Astrocyte of the cerebellum (primary cell): Measurements from ENCODE around the gene PLA2G7.

Experiments
- DNase-seq: peaks from one replicate; pipeline ENCODE4 v3.0.0-alpha.2; 2011; ENCODE audit warnings: low read depth
- H3K4me3 ChIP-seq: 2 replicates; pipeline ENCODE4 v1.5.1; 2011; ENCODE audit warnings: mild to moderate bottlenecking, low read depth, low read length, moderate library complexity
- in situ Hi-C: cut with HindIII; loops from 2 replicates; pipeline ENCODE4 v1.10.0; 2017; ENCODE audit warnings: low sequenced_read_pairs
- TF ChIP-seq, protein P1 (sequence below): IDR thresholded peaks from 2 replicates; pipeline ENCODE4 v1.5.1; 2012; ENCODE audit warnings: low read length, low read depth, moderate library complexity, mild to moderate bottlenecking; ENCODE audit errors: missing control alignments

PLA2G7 gene

DNA sequence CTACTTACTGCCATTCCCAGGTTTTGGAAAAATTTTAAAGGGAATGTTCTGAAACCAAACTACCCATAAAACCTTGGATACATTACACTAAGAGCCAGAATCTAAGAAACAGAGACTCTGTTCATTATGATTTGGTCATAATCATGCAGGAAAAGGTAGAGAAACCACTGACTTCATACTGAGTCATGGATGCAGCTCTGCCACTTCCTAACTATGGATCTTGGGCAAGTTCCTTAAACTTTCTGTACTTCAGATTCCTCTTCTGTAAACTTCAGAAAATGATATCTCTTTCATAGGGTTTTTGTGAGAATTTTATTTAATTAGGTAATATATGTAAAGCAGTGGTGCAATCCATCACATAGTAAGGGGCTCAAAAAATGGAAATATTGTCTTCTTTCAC lies 20.0 kb downstream of the PLA2G7 start:
- in situ Hi-C loops: no loop called here
- no peak overlapping the region for H3K4me3 ChIP-seq
- no peak for DNase-seq
- TF ChIP-seq, protein P1, sequence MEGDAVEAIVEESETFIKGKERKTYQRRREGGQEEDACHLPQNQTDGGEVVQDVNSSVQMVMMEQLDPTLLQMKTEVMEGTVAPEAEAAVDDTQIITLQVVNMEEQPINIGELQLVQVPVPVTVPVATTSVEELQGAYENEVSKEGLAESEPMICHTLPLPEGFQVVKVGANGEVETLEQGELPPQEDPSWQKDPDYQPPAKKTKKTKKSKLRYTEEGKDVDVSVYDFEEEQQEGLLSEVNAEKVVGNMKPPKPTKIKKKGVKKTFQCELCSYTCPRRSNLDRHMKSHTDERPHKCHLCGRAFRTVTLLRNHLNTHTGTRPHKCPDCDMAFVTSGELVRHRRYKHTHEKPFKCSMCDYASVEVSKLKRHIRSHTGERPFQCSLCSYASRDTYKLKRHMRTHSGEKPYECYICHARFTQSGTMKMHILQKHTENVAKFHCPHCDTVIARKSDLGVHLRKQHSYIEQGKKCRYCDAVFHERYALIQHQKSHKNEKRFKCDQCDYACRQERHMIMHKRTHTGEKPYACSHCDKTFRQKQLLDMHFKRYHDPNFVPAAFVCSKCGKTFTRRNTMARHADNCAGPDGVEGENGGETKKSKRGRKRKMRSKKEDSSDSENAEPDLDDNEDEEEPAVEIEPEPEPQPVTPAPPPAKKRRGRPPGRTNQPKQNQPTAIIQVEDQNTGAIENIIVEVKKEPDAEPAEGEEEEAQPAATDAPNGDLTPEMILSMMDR: no peak

- in situ Hi-C loops: no loop called here
- H3K4me3 ChIP-seq: no peak overlapping the region
- TF ChIP-seq, protein P1: no peak
- no peak for DNase-seq
These were observed 23.7 kb downstream of the PLA2G7 start for GRCh38 chr6:46711491-46711890.

DNA sequence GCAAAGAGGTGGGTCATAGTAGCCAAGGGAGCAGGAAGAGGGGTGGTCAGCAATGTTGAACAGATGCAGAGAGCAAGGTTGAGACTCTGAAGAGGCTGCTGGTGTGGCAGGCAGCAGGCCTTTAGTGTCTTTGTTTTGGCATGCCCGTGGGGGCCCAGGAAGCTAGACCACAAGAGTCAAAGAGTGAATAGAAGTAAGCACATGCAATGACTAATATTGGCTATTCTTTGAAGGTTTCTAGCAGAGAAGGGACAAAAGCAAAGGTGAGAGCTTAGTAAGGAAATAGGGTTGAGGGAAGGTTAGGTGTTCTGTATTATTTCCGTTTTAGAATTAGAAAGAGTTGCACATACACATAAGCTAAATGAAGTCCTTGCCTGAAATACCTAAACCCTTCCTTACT lies 28.7 kb downstream of the PLA2G7 start:
- no peak for DNase-seq
- in situ Hi-C loops: loop anchor here (5.0 kb wide), 1 partner anchor 34 kb away; no protein-coding TSS in a partner anchor
- TF ChIP-seq, protein P1: no peak
- H3K4me3 ChIP-seq: no peak overlapping the region

DNA sequence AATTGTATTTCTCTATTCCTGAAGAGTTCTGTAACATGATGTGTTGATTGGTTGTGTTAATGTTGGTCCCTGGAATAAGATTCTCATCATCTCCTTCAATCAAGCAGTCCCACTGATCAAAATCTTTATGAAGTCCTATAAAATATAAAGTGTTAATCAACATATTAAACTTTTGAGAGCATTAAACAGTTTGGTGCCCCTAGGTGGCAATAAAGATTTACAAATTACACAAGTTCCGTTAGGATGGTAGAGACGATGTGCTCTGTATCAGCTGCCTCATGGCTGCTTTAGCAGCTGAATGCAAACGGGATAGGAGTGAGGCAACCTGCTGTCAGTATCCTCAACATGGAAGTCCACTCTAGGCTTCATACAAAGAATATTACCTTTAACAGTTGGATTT lies 30.6 kb downstream of the PLA2G7 start:
- in situ Hi-C loops: loop anchor here (5.0 kb wide), 1 partner anchor 63 kb away; no protein-coding TSS in a partner anchor
- peak; percentile 13 for DNase-seq
- TF ChIP-seq, protein P1: no peak

DNA sequence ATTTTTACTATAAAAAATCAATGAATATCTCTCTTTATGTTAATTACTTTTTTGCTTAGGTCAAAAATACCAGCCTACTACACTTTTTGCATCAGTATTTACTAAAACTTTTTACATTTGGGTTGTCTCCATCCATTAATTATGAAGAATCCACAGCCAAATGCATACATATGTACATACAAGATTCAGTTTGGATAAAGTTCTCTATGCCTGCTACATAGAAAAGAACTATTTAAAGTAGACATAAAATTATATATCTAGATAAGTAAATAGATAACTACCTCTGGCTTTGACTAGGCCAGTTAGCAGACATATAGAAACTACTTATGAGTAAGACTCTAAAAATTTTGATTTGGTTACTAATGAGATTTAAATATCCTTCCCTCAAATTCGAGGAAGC lies 35.2 kb downstream of the PLA2G7 start:
- H3K4me3 ChIP-seq: no peak overlapping the region
- TF ChIP-seq, protein P1: no peak
- in situ Hi-C loops: loop anchor here (5.0 kb wide), 1 partner anchor 67 kb away; no protein-coding TSS in a partner anchor
- DNase-seq: no peak

More for the DNA sequence above, 30.6 kb downstream of the PLA2G7 start:
- no peak overlapping the region for H3K4me3 ChIP-seq

GRCh38 chr6:46690911-46691451 lies 44.2 kb downstream of the PLA2G7 start:
- no peak for DNase-seq
- TF ChIP-seq, protein P1: no peak
- H3K4me3 ChIP-seq: no peak overlapping the region
- in situ Hi-C loops: no loop called here
